ENCODE results near the gene TNFRSF8.

DNA sequence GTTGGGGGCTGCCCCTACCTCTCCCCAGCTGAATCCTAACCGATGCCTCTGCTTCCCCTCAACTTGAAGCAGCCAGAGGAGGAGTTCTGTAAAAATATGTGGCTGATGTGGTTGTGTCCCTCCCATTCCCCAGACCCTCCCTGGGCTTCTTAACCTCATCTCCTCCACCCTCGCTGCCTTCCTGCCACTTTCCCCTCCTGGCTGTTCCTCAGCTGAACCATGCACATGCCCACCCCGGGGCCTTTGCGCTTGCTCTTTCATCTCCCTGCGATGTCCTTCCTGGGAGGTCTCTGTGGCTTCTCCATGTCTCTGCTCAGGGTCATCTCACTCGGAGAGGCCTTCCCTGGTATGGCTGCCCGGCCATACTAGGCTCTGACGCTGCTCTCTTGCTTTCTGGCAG is 34.9 kb upstream of the TNFRSF8 start:
- TF ChIP-seq EZH2 (IDR thresholded peaks at IDR 0.05; ENCODE audit: borderline replicate concordance, low read length) (no peak), CTCF (conservative IDR thresholded peaks at IDR 0.05 in 1 of 2, IDR thresholded peaks at IDR 0.05 in 1 of 2; ENCODE audit: extremely low read depth in 1 of 2, insufficient read depth in 1 of 2, low read depth in 1 of 2, low read length in 2 of 2) (no peak)

Measured in mammary epithelial cell (primary cell).